PC-9 (cell line): ENCODE results near the gene MUSTN1. TPM values are rescaled to one million over a fixed set of nuclear protein-coding genes. Genes with fewer than 3 reads are reported as not detected.

Experiments used
- BruUV-seq: library from RNA; stranded (reverse); fragments of 400-500 nt; replicated peaks from 2 replicates; lab custom pipeline; 2021; lab: Mats Ljungman, UMichigan
- CTCF ChIA-PET: fragments of 300-600 bp; sonication (Branson Sonifier 250); formaldehyde crosslinking; loops from one replicate; lab custom pipeline; 2022; ENCODE audit warnings: antibody characterized with exemption; lab: Charles Lee
- POLR2A ChIA-PET: fragments of 300-600 bp; sonication (Branson Sonifier 250); formaldehyde crosslinking; loops from one replicate; lab custom pipeline; 2022; ENCODE audit warnings: antibody characterized with exemption; ENCODE audit not compliant: unreplicated experiment; lab: Charles Lee
- DNase-seq, 2 experiments: peaks; one replicate each; pipeline versions ENCODE4 v3.0.0 to v3.0.0-alpha.2; 2015 to 2022; ENCODE audit warnings: mixed read lengths in 1 of 2
- H2AFZ ChIP-seq: fragments of 200-600 bp; sonication (generic); 2 replicates; pipeline ENCODE4 v1.8.1; 2017; ENCODE audit warnings: antibody characterized with exemption
- H3F3A ChIP-seq: fragments of 200-600 bp; sonication (generic); 2 replicates; pipeline ENCODE4 v1.8.1; 2017; ENCODE audit warnings: antibody characterized with exemption, mild to moderate bottlenecking, low read depth; ENCODE audit not compliant: insufficient read depth
- H3K27ac ChIP-seq: fragments of 200-600 bp; sonication (generic); 2 replicates; pipeline ENCODE4 v1.6.1; 2016; ENCODE audit warnings: mixed run types
- H3K27me3 ChIP-seq: fragments of 200-600 bp; sonication (generic); 2 replicates; pipeline ENCODE4 v1.6.1; 2016; ENCODE audit warnings: low read depth, mixed run types; ENCODE audit not compliant: insufficient read depth
- H3K36me3 ChIP-seq: fragments of 200-600 bp; sonication (generic); 2 replicates; pipeline ENCODE4 v1.6.1; 2016; ENCODE audit warnings: low read depth, mixed run types
- H3K4me1 ChIP-seq: fragments of 200-600 bp; sonication (generic); replicated peaks from 2 replicates; pipeline ENCODE4 v1.6.1; 2016; ENCODE audit warnings: mixed run types; ENCODE audit not compliant: insufficient read depth
- H3K4me2 ChIP-seq: fragments of 200-600 bp; sonication (generic); 2 replicates; pipeline ENCODE4 v1.6.1; 2017; ENCODE audit warnings: mixed run types
- H3K4me3 ChIP-seq: fragments of 200-600 bp; sonication (generic); 2 replicates; pipeline ENCODE4 v1.6.1; 2016; ENCODE audit warnings: mixed run types
- H3K79me2 ChIP-seq: fragments of 200-600 bp; sonication (generic); 2 replicates; pipeline ENCODE4 v1.6.1; 2017; ENCODE audit warnings: low read depth, mixed run types
- H3K9me2 ChIP-seq: fragments of 200-600 bp; sonication (generic); 2 replicates; pipeline ENCODE4 v1.8.1; 2017; ENCODE audit warnings: mild to moderate bottlenecking; ENCODE audit not compliant: insufficient read depth
- H3K9me3 ChIP-seq: fragments of 200-600 bp; sonication (generic); 2 replicates; pipeline ENCODE4 v1.8.1; 2016; ENCODE audit warnings: low read depth; ENCODE audit not compliant: insufficient read depth
- H4K20me1 ChIP-seq: fragments of 200-600 bp; sonication (generic); 2 replicates; pipeline ENCODE4 v1.8.1; 2017; ENCODE audit not compliant: insufficient read depth
- CTCF ChIP-seq: fragments of 200-600 bp; sonication (generic); conservative IDR thresholded peaks from 2 replicates; pipeline ENCODE4 v1.6.1; 2017; ENCODE audit warnings: mixed run types, antibody characterized with exemption, mild to moderate bottlenecking, moderate library complexity
- EZH2 ChIP-seq: fragments of 200-600 bp; sonication (generic); IDR thresholded peaks from 2 replicates; pipeline ENCODE4 v1.8.0; 2017; ENCODE audit warnings: antibody characterized with exemption, low read depth
- intact Hi-C: fragments of 100-400 bp; cut with micrococcal nuclease; formaldehyde crosslinking; loops from one replicate; pipeline ENCODE4 v1.10.0; 2022; ENCODE audit not compliant: unreplicated experiment
- total RNA-seq: library from RNA; stranded (reverse); gene quantifications from 2 replicates; pipeline ENCODE4 v1.2.3, GENCODE V29; 2021

Gene MUSTN1
- total RNA-seq, 1 experiment from 2014 or later: not detected

GRCh38 chr3:52841211-52841980, 6.6 kb upstream of the MUSTN1 start:
- Histone ChIP-seq H3K36me3 (no peaks in the 10 kb centered on the region), H2AFZ (no peak overlapping the region), H3K4me1 (no peaks in the 10 kb centered on the region), H3F3A (no peaks in the 10 kb centered on the region), H3K27ac (no peak overlapping the region), H3K4me3 (no peak overlapping the region), H3K79me2 (no peaks in the 10 kb centered on the region), H4K20me1 (no peaks in the 10 kb centered on the region), H3K9me3 (no peaks in the 10 kb centered on the region), H3K27me3 (no peaks in the 10 kb centered on the region), H3K9me2 (no peaks in the 10 kb centered on the region), H3K4me2 (no peak overlapping the region)
- DNase-seq: no peak
- no peak for TF ChIP-seq CTCF
- no peak for TF ChIP-seq EZH2
- intact Hi-C loops: no loop called here
- no TSS peak for BruUV-seq
- CTCF ChIA-PET: no interaction called here
- POLR2A ChIA-PET: no interaction called here

- Histone ChIP-seq H4K20me1 (no peaks in the 10 kb centered on the region), H3K4me3 (no peak overlapping the region), H3K9me2 (no peaks in the 10 kb centered on the region), H3K9me3 (no peaks in the 10 kb centered on the region), H3K4me1 (no peaks in the 10 kb centered on the region), H3F3A (no peaks in the 10 kb centered on the region), H3K27me3 (no peaks in the 10 kb centered on the region), H3K79me2 (no peaks in the 10 kb centered on the region), H3K36me3 (no peaks in the 10 kb centered on the region), H3K27ac (no peak overlapping the region), H3K4me2 (no peak overlapping the region), H2AFZ (no peak overlapping the region)
- ChIA-PET CTCF (no interaction called here), POLR2A (no interaction called here)
- DNase-seq: no peak
- no TSS peak for BruUV-seq
- TF ChIP-seq CTCF (no peak), EZH2 (no peak)
- intact Hi-C loops: no loop called here
Measured at GRCh38 chr3:52839892-52840545, 5.2 kb upstream of the MUSTN1 start.

- no peak for DNase-seq
- Histone ChIP-seq H3K9me3 (no peaks in the 10 kb centered on the region), H4K20me1 (no peaks in the 10 kb centered on the region), H3K36me3 (no peaks in the 10 kb centered on the region), H3K79me2 (no peaks in the 10 kb centered on the region), H3K27me3 (no peaks in the 10 kb centered on the region), H3K27ac (no peak overlapping the region), H3K4me2 (no peak overlapping the region), H3K4me1 (no peaks in the 10 kb centered on the region), H3F3A (no peaks in the 10 kb centered on the region), H2AFZ (no peak overlapping the region), H3K9me2 (no peaks in the 10 kb centered on the region), H3K4me3 (no peak overlapping the region)
- CTCF ChIA-PET: no interaction called here
- no TSS peak for BruUV-seq
- TF ChIP-seq EZH2: no peak
- TF ChIP-seq CTCF: no peak
- intact Hi-C loops: no loop called here
- POLR2A ChIA-PET: no interaction called here
Measured at GRCh38 chr3:52839268-52839575, 4.4 kb upstream of the MUSTN1 start.
